Subcutaneous adipose tissue (tissue), 4 donors: ENCODE data around the gene ZDHHC16. TPM values are rescaled to one million over a fixed set of nuclear protein-coding genes. Genes with fewer than 3 reads are reported as not detected.

Experiments
- total RNA-seq, 4 donors: library from RNA; depleted of rRNA; stranded (reverse); fragments of >200 nt; gene quantifications; one replicate each; pipeline ENCODE4 v1.1.0, GENCODE V29; 2016
- TF ChIP-seq, protein P1 (sequence below): fragments of 450-650 bp; IDR thresholded peaks from one replicate; pipeline ENCODE4 v1.5.1; 2016; ENCODE audit warnings: low read depth, mild to moderate bottlenecking, control low read depth, antibody characterized with exemption, moderate library complexity

ZDHHC16 gene
- total RNA-seq, 4 donors from 2014 or later = 18.1 to 22.0 (median 19.7) TPM

DNA sequence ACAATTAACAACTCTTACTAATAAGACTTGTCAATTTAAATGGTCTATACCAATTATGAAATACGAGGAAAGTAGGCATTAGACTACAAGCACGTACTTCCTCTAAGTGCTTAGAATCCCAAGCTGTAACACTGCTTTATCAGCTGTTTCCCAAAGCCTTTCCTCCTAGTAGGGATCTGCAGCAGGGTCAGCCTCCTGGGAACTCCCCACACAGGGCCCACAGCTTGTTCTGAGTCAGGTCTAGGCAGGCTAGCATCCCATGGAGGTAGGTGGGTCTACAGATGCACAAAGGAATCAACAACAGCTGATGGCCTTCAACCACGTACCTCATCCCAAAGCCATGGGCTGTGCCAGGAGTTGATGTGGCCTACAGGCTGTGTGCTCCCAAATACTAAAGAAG, 37.5 kb downstream of the ZDHHC16 start:
- TF ChIP-seq, protein P1, sequence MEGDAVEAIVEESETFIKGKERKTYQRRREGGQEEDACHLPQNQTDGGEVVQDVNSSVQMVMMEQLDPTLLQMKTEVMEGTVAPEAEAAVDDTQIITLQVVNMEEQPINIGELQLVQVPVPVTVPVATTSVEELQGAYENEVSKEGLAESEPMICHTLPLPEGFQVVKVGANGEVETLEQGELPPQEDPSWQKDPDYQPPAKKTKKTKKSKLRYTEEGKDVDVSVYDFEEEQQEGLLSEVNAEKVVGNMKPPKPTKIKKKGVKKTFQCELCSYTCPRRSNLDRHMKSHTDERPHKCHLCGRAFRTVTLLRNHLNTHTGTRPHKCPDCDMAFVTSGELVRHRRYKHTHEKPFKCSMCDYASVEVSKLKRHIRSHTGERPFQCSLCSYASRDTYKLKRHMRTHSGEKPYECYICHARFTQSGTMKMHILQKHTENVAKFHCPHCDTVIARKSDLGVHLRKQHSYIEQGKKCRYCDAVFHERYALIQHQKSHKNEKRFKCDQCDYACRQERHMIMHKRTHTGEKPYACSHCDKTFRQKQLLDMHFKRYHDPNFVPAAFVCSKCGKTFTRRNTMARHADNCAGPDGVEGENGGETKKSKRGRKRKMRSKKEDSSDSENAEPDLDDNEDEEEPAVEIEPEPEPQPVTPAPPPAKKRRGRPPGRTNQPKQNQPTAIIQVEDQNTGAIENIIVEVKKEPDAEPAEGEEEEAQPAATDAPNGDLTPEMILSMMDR = no peak

DNA sequence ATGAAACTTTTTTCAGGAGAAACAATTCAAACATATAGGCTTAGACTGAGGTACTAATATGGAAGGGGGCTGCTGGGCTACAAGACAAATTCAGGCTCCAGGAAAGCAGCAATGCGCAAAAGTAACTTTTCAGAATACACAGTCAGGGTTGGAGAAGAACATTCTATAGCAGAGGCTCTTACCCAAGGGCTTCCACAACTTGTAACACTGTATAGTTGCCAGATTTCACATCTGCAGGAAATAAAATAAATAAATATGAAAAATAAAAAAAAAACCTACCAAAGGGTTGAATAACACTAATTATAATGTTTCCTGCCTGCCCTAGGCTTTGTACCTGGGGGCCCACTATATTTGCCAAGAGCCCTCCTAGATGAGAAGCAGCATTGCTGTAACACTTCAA, 37.9 kb downstream of the ZDHHC16 start:
- TF ChIP-seq, protein P1 = no peak

DNA sequence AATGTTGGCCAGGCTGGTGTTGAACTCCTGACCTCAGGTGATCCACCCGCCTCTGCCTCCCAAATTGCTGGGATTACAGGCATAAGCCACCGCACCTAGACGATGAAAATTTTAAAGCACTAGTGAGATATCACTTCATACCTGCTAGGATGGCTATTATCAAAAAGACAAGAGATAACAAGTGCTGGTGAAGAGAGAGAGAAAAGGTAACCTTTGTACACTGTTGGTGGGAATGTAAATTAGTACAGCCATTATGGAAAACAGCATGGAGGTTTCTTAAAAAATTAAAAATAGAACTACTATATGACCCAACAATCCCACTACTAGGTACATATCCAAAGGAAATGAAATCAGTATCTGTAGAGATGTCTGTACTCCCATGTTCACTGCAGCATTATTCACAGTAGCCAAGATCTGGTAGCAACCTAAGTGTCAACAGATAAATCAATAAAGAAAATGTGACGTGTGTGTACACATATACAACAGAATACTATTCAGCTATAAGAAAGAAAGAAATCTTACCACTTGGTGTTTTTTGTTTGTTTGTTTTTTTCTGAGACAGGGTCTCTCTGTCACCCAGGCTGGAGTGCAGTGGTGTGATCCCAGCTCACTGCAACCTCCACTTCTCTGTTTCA, 39.8 kb downstream of the ZDHHC16 start:
- TF ChIP-seq, protein P1 = no peak

DNA sequence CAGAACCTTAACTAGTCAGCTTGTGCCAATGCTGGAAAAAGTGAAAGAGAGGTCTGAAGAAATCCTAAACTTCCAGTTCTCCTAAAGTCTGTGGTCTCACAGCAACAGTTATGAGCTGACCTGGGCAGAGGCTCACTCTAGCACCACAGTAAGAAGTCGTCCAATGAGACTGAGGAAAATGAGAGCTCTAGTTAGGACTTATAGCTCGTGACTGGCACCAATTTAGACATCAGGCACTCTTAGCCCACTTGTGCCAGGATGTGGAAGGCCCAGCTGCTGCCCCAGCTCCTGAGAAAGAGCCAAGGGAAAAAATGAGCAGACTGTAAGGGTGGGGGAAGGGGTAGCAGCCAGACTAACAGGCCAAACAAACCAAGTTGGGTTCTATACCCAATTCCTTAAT, 44.6 kb downstream of the ZDHHC16 start:
- TF ChIP-seq, protein P1 = no peak

DNA sequence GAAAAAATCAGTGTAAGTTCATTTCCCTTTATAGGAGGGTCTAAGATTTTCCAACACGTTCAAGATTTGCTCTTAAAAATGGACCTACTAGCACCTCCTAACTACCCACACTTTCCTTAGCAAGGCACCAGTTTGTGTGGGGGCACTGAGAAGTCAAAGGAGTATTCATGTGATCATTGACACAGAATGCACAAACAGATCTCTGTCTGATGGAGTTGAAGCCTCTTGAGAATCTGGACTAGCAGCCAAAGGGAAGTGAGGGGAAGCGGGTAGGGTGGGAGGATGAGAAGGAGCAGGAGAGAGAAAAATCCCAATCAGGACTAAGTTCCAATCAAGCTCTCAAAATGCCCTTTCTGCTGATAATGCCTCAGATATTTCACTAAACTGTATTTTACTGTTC, 48.2 kb downstream of the ZDHHC16 start:
- TF ChIP-seq, protein P1 = no peak

DNA sequence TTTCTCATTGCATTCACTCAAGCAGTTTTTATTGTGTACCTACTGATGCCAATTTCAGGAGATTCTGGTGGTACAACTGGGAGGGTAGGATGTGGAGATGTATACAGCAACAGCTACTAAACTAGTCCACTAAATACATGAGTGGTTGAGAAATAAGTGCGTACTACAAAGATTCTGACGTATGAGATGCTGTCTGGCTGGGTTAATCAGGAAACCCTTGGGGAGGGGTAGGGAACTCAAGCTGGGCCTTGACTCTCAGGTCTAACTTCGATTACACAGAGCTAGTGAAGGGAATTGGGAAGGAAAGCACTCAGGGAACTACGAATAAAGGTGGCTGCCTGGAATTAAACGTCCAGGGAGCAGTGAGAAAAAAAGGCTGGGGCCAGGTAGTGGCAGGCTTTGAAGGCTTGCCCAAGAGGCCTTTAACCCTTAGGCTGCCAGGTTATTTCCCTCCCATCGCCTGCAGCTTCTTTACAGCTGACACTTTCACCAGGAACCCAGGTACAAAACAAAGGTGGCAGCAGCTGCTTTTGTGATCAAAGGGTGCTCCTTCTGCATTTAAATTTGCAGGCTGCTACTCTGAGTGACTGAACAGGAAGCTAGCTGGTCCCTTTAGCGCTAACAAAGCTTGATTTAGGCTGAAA, 49.0 kb downstream of the ZDHHC16 start:
- TF ChIP-seq, protein P1 = no peak

DNA sequence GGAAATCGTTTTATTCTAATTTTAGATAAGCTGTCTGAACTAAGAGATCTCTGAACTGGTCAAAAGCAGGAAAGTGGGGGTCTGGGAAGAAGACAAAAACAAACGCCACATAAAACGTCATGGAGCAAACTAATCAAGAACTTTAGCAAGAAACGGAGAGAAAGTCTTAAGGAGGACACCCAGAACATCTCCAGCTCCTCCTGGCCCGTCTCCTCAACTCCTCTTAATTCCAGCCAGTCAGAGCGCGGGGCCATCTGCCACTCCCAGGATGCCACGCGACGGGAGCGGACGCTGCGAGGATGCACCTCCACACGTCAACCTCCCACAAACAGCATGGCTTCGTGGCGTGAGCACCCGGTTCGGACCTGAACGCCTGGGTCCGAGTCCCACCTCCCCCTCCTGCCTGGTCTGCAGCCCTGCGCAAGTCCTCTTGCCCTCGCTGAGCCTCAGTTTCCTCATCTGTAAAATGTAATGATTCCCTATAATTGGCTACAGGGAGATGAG, 51.6 kb downstream of the ZDHHC16 start:
- TF ChIP-seq, protein P1 = no peak
